Endothelial cell (in vitro differentiated cells): ENCODE data around the gene PDXDC1. TPM values are rescaled to one million over a fixed set of nuclear protein-coding genes. Genes with fewer than 3 reads are reported as not detected.
"Not testable (repeated sequence)": the region's sequence is repeated elsewhere in the genome, so short reads cannot be mapped to it uniquely, and the experiment has no call there.

ENCODE experiments used
- DNase-seq: peaks from one replicate; pipeline ENCODE4 v3.0.0; 2021; ENCODE audit warnings: low spot score
- H3K27ac Mint-ChIP-seq: one replicate; pipeline ENCODE4 v1.8.0; 2021; ENCODE audit warnings: mixed read lengths, inconsistent platforms; ENCODE audit not compliant: unreplicated experiment
- H3K27me3 Mint-ChIP-seq: one replicate; pipeline ENCODE4 v1.8.0; 2021; ENCODE audit warnings: mild to moderate bottlenecking, moderate library complexity, mixed read lengths, inconsistent platforms; ENCODE audit not compliant: unreplicated experiment
- H3K36me3 Mint-ChIP-seq: one replicate; pipeline ENCODE4 v1.8.0; 2021; ENCODE audit warnings: mild to moderate bottlenecking, low read depth, mixed read lengths, inconsistent platforms; ENCODE audit not compliant: unreplicated experiment
- H3K4me1 Mint-ChIP-seq: one replicate; pipeline ENCODE4 v1.8.0; 2021; ENCODE audit warnings: mild to moderate bottlenecking, mixed read lengths, inconsistent platforms; ENCODE audit not compliant: unreplicated experiment
- H3K4me3 Mint-ChIP-seq: one replicate; pipeline ENCODE4 v1.8.0; 2021; ENCODE audit warnings: mild to moderate bottlenecking, mixed read lengths, inconsistent platforms; ENCODE audit not compliant: unreplicated experiment
- H3K9me3 Mint-ChIP-seq: one replicate; pipeline ENCODE4 v1.8.0; 2021; ENCODE audit warnings: mixed read lengths, inconsistent platforms; ENCODE audit not compliant: unreplicated experiment
- total RNA-seq: library from RNA; stranded (reverse); fragmentation: NEBNext Ultra II Directional; extraction: Animal tissue kit (Norgen Biotek cat#: 25700); gene quantifications from one replicate; pipeline ENCODE4 v1.2.1, GENCODE V29; 2021; ENCODE audit not compliant: unreplicated experiment
- TF ChIP-seq, protein P1 (sequence below): fragments of 200-600 bp; sonication (generic); IDR thresholded peaks from one replicate; pipeline ENCODE4 v1.5.0; 2021; ENCODE audit warnings: antibody characterized with exemption; ENCODE audit not compliant: unreplicated experiment

PDXDC1 gene
- total RNA-seq, 1 donor from 2014 or later, result 54.8 TPM

DNA sequence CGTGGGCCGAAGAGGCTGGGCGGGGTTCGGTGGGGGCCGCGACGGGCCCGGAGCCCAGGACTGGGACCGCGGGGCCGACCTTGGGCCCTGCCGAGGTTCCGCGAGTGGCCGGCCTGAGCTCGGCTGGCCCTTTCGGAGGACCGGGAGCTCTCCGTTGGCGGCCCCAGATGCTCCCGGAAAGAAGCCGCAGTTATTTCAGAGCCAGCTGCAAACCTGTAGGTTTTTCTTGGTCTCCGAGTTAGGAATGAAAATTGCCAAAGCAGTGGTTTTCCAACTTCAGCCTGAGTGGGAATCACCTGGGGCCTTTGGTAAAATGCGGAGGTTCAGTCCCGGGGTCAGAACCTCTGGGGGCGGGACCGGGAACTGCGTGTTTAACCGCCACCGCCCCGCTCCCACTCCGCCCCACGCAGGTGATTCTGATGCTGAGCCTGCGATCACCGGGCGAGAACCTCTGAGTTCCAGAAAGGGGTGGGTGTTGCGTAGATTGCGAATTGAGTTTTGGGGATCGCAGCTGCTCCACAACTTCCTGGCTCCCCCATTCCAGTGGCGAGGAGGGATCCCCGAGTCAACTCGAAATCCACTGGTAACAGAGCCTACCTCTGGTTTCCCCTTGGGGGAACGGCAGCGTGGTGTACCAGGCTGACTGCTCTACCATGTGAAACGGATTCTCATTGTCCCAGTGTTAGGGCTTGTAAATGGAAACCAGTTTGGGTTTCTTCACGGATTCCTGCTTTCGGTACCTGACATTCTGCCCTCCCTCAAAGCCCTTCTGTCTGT is 780 bp downstream of the PDXDC1 start:
- DNase-seq, result peak; percentile 28
- H3K4me1 Mint-ChIP-seq, H3K27ac Mint-ChIP-seq, H3K36me3 Mint-ChIP-seq, H3K27me3 Mint-ChIP-seq, H3K9me3 Mint-ChIP-seq: not testable (repeated sequence)
- H3K4me3 Mint-ChIP-seq, result peak overlapping the region; percentile 94
- TF ChIP-seq, protein P1, sequence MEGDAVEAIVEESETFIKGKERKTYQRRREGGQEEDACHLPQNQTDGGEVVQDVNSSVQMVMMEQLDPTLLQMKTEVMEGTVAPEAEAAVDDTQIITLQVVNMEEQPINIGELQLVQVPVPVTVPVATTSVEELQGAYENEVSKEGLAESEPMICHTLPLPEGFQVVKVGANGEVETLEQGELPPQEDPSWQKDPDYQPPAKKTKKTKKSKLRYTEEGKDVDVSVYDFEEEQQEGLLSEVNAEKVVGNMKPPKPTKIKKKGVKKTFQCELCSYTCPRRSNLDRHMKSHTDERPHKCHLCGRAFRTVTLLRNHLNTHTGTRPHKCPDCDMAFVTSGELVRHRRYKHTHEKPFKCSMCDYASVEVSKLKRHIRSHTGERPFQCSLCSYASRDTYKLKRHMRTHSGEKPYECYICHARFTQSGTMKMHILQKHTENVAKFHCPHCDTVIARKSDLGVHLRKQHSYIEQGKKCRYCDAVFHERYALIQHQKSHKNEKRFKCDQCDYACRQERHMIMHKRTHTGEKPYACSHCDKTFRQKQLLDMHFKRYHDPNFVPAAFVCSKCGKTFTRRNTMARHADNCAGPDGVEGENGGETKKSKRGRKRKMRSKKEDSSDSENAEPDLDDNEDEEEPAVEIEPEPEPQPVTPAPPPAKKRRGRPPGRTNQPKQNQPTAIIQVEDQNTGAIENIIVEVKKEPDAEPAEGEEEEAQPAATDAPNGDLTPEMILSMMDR, result peak; percentile 20

DNA sequence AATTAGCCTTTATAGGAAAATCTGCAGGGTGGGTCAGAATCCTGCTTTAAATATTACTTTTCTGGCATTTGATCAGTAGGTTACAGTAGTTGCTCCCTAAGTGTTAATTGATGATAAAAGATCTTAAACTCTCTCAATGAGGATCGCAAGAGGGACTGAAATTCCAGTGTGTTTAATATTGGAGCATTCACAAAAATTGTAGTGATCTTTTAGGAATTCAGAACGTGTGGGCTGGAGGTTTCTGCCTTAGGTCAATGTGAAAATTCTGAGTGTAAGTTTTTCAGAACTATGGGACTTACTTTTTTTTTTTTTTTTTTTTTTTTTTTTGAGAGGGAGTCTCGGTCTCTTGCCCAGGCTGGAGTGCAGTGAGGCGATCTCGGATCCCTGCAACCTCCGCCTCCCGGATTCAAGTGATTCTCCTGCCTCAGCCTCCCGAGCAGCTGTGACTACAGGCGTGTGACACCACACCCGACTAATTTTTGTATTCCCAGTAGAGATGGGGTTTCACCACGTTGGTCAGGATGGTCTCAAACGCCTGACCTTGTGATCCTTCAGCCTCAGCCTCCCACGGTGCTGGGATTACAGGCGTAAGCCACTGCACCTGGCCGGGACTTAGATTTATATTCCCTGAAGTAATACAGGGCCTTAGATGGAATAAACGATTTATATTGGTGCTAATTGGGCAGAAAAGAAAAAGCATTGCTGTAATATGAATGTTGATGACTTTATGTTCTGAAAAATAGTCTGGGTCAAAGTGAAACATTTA is 2.3 kb downstream of the PDXDC1 start:
- H3K4me1 Mint-ChIP-seq, DNase-seq, H3K36me3 Mint-ChIP-seq, H3K9me3 Mint-ChIP-seq, H3K27ac Mint-ChIP-seq, H3K27me3 Mint-ChIP-seq: not testable (repeated sequence)
- H3K4me3 Mint-ChIP-seq, result peak overlapping the region; percentile 19

DNA sequence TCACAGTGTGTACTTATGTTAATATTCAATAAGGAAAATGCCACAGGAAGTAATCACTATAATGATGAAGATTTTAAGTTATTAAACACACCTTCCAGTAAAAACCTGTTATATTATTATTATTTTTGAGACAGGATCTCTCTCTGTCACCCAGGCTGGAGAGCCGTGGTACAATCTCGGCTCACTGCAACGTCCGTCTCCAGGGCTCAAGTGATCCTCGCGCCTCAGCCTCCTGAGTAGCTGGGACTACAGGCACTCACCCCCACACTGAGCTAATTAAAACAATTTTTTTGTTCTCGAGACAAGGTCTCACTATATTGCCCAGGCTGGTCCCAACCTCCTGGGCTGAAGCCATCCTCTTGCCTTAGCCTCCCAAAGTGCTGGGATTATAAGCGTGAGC is 3.5 kb downstream of the PDXDC1 start:
- H3K27ac Mint-ChIP-seq, H3K4me1 Mint-ChIP-seq, H3K4me3 Mint-ChIP-seq, DNase-seq, H3K27me3 Mint-ChIP-seq, H3K9me3 Mint-ChIP-seq, H3K36me3 Mint-ChIP-seq: not testable (repeated sequence)

DNA sequence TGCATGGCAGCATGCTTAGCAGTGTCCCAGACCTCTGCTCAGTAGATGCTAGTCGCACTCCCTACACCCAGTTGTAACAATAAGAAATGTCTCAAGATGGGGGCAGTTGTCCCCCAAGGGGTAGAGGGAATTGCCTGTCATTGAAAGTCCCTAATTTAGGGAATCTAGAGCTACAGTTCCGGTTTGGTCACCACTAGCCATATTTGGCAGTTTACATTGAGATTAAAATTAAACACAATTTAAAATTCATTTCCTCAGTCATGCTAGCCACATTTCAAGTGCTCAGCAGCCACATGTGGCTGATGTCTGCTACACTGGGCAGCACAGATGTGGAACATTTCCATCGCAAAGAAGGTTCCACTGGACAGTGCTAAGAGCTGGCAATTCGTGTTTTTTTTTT is 4.1 kb downstream of the PDXDC1 start:
- H3K4me1 Mint-ChIP-seq, H3K36me3 Mint-ChIP-seq, DNase-seq, H3K9me3 Mint-ChIP-seq, H3K4me3 Mint-ChIP-seq, H3K27ac Mint-ChIP-seq, H3K27me3 Mint-ChIP-seq: not testable (repeated sequence)

DNA sequence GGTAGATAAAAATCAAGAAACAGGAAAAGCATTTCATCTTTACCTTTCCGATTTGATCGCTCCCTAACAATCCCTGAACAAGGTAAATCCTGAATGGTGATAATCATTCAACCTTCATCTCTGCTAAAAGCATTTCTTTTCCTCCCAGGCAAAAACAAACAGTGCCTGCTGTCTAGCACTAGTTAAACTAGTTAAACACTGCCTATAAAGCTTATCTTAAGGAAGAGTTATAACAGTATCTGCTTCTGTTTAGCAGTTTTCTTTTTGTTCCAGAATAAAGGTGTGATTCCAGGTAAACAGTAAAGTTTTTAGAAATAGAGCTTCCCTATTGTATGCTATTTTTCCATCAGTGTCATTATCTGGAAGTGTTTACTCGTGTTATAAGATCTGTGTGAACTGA is 6.4 kb downstream of the PDXDC1 start:
- not testable (repeated sequence) for H3K4me3 Mint-ChIP-seq, DNase-seq, H3K36me3 Mint-ChIP-seq, H3K27ac Mint-ChIP-seq, H3K27me3 Mint-ChIP-seq, H3K4me1 Mint-ChIP-seq, H3K9me3 Mint-ChIP-seq

DNA sequence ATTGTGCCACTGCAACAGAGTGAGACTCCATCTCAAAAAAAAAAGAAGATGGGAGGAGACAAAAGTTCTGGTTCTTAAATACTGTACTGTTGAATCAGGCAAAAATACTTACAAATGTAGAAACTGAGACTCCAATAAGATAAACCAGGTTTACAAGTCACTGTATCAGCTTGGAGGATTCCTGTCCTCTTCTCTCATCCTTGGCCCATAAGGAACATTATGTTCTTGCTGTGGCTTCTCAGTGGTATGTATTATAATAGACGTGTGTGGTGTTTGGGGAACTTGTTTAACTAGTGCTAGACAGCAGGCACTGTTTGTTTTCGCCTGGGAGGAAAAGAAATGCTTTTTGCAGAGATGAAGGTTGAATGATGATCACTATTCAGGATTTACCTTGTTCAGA is 7.7 kb downstream of the PDXDC1 start:
- DNase-seq, H3K36me3 Mint-ChIP-seq, H3K4me3 Mint-ChIP-seq, H3K9me3 Mint-ChIP-seq, H3K27me3 Mint-ChIP-seq, H3K27ac Mint-ChIP-seq, H3K4me1 Mint-ChIP-seq: not testable (repeated sequence)

DNA sequence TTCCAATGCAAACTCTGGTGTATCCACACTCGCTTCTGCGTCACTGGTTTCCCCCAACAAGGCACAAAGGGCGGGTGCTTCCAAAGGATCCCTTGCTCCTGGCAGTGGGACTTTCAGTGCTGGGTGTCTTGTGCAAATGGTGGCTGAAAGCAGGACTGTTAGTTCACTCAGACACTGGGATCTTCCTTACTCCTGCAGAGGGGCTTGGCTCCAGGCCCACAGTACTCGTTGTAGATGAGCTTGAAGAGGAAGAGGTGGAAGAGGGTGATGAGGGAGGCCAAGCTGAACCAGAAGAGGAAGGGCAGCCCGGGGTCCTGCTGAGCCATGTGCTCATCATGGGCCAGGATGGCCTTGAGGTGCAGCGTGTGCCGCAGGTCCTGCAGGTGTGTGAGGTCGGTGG is 13.3 kb downstream of the PDXDC1 start:
- peaks cover 13% of the 10 kb centered on the region for H3K36me3 Mint-ChIP-seq
- H3K27me3 Mint-ChIP-seq, H3K9me3 Mint-ChIP-seq, DNase-seq, H3K4me1 Mint-ChIP-seq, H3K4me3 Mint-ChIP-seq: not testable (repeated sequence)
- peak overlapping the region; percentile 22 for H3K27ac Mint-ChIP-seq

DNA sequence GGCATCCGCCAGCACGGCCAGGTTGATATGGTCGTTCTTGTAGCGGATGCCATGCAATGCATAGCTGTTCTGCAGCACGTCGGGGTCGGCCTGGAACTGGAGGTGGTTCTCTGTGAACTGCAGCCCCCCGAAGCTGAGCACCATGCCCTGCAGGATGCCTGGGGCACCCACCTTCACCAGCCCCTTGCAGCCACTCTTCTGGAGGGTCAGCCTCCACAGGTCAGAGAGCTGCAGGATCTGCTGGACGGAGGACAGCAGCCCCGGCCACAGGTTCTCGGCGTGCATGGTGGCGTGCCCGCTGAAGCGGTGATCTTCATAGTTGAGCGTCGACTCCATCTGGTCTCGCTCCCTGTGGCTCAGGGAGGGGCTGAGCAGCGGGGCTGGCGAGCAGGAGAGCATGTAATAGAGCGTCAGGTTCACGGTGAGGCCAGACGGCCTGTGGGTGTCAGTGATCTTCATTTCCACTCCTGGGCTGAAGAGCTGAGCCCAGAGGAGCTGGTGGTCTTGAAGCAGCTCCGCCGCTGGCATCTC is 13.9 kb downstream of the PDXDC1 start:
- not testable (repeated sequence) for H3K27ac Mint-ChIP-seq, H3K9me3 Mint-ChIP-seq, H3K27me3 Mint-ChIP-seq, H3K4me3 Mint-ChIP-seq, H3K4me1 Mint-ChIP-seq, DNase-seq
- H3K36me3 Mint-ChIP-seq, result peaks cover 13% of the 10 kb centered on the region

DNA sequence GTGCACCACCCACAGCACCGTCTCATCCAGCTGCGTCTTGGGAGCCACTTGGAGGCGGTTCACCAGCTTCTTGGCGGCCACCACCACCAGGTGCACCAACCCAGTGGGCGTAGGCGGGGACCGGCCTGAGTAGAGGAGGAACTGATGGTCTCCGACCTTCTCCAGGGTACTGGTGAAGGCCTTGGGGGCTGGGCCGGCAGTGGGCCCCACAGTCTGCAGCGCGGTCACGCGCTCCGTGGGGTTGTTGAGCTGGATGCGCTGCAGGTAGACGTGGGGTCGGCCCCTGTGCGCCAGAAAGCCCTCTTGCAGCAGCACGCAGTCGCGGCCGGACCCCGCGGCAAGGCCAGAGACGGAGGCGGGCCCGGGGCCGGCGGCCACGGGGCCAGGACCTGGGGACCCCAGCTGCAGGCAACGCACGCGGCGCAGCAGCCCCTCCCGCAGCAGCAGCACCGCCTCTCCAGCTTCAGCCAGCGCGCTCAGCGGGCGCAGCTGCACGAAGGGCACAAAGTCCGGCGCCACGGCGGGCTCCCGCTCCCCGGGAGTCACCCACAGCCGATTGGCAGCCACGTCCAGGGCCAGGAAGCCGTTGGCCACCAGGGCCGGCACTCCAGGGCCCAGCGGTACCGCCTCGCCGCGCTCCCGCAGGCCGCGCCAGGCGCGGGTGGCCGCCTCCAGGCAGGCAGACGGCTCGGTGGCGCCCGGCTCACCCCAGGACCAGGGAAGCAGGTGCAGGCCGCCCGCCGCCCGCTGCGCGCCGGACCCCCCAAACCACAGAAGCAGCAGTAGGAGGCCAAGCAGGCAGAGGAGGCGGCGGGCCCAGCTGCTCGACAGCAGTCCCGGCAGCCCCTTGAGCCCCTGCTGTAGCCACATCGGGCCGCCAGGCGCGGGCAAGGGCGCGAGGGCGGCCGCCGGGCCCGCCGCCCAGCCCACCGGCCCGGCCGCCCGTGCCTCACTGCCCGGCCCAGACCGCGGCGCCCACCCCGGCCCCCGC is 14.8 kb downstream of the PDXDC1 start:
- not testable (repeated sequence) for DNase-seq, H3K9me3 Mint-ChIP-seq, H3K4me3 Mint-ChIP-seq, H3K4me1 Mint-ChIP-seq, H3K27me3 Mint-ChIP-seq
- H3K36me3 Mint-ChIP-seq, result peaks cover 16% of the 10 kb centered on the region
- peak overlapping the region; percentile 28 for H3K27ac Mint-ChIP-seq
